HG03095 (cell line): ENCODE measurements around the gene MAT1A.
A peak's percentile ranks its signal among the peaks of the same experiment; 100 is the strongest.

ENCODE experiments used
- ATAC-seq: cut with Tn5 transposase; IDR thresholded peaks from one replicate; pipeline ENCODE4 v1.9.1; 2021; ENCODE audit warnings: moderate library complexity; ENCODE audit not compliant: unreplicated experiment

The MAT1A gene

DNA sequence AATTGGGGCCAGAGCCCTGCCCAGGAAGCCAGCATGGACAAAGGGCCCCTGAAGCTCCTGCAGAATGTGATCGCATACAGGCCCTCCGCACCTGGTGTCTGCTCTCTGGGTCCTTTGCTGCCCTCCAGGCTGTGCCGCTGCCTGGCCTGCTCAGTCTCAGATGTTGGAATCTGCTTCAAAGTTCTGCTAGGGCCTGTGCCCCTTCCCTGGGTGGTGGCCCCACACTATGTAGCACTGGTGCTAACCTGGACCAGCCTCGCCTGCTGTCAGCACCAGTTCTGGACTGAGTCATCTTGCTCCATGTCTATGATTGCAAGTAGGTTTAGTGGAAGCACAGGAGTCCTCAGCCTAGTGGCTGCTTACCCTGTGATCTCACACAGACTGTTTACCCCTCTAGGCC lies 6.3 kb downstream of the MAT1A start:
- no peak for ATAC-seq

DNA sequence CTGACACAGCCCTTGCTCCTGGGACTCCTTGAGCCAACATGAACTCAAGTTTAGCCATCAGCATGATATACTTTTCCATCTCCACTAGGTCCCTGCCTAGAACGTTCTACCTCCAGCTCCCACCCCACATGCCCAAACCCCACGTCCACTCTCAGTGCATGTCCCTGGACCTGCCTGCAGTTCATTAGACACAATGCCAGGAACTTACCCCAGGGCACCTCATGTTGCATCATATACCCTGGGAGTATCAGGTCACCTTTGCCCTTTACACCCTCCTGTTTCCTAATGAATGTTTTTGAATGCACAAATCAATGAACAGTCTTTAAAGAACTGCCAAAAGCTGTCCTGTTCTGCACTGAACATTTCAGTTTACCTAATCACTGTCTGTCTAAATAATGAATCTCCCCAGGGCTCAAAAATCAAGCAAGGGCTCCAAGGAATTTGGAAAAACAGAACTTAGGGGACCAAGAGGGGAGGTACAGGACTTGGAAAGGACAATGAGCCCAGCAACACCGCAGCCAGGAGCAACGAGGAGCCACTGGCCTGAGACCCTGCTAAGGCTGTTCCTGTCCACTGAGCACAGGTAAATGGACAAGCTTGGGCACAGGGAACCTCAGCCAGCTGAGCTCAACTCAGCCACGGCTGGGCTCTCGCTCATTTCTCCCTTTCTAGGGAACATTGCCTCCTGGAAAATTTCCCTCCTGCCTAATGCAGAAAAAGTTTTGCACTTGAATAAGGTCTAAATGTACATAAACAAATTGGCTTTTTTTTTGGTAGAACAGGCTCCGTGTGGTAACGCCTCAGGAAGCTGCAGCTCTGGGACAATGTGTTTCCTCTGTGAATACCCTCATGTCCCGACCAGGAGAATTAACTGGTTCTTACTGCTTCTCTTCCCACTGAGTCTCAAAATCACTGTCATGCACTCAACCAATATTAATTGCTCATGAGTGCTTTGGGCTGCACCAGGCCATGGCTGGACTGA lies 7.4 kb downstream of the MAT1A start:
- no peak for ATAC-seq

DNA sequence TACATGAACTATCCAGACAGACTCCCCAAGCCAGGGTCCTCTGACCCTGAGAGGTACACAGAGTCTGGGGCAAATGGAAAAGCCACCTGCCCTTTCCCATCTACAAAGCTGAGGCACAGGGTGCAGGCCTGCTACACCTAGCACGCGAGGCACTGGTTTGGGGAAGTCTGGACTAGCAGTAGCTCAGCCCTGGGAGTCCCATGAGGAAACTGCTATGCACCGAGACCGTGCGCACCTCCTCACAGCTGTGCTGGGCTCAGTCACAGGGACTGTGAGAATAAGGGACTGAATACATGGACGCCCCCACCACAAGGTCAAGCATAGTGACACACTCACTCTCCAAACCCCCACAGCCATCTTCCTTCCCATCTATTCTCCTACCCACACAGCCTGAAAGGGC lies 8.2 kb downstream of the MAT1A start:
- ATAC-seq: peak; percentile 61

DNA sequence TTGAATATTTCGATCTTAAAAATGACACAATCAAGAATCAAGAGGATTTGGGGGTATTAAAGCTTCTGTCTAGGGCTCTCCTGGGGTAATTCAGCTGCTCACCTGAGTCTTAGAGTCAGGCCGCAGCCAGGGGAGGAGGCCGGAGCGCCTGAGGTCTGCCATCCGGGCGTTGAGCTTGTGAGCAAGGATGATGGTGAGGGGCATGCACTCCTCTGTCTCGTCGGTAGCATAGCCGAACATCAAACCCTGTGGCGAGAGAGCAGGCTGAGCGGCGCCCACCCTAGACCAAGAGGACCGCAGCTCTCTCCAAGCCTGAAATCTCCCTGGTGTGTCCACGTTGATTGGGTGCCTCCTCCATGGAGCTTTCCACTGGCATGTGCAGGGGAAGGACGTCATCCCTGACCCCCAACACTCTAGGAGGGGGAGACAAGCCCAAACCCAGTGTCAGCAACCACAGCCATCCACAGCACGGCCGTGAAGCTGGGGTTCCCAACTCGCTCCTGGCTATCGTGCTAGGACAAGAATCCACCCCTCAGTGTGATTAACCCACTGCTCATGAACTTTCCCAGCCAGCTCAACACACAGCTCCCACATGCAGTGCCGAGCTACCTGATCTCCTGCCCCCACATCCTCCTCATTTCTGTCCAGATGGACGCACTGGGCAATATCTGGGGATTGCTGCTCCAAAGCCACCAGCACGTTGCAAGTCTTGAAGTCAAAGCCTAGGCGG lies 9.2 kb downstream of the MAT1A start:
- ATAC-seq: no peak

DNA sequence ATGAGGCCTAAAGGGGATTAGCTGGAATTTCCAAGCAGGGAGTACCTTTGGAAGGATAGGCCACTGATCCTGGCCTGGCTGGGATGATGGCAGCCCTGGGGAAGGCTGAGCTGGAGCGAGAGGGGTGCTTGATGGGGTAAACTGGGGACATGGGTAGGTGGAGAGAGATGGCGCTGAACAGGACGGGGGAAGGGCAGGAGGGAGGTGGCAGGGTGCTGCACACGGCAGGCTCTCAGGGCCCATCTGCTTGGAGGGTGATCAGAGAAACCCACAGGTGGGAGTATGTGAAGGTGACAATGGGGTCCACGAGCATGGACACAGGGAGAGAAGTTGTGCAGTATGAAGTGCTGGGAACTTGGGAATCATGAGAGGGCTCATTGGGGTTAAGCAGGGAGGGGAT lies 10.3 kb downstream of the MAT1A start:
- ATAC-seq: no peak

DNA sequence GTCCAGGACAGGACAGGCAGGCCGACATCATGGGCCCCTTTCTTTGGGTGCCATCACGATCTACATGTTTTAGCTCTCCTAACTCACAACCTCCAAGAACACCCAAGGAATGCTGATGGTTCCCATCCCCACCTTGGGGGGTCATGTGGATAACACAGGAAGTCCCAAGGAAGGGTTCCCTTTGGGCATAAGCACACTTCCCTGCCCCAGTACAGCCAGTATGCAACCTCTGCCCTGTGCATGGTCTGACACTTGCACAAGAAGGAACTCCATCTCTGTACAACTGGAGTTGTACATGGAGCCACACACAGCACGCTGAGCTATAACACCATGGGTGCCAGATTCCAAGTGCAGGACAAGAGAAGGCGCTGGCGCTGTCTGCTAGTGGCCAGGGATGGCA lies 11.0 kb downstream of the MAT1A start:
- ATAC-seq: no peak

DNA sequence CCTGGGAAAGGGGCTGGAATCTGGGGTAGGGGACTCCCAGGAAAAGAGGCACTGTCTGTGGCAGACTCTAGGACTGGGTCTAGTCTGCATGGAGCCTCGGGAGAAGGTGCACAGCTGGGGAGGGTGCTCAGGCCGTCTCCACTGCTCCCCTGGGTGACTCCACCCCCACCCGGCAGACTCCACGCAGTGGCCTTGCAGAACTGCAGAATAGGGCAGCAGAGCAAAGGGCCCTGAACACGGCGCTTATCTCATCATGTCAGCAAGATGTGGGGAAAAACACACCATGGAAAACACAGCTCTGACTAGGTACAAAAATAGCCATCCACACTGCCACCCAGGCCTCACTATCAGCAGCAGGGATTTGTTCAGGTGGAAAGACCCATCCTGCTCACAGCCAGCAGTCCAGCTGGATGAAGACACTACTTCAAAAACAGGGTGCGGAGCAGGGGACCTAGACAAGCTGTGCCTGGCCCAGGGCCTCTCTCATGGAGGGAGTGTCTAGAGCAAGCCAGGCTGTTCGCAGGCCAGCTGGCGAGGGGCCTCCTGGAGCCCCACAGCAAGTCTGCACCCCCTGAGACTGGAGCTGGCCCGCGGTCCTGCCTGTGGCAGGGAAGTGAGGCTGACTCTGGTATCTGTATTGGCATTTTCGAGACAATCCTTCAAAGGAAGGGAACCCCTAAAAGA lies 11.7 kb downstream of the MAT1A start:
- ATAC-seq: no peak

DNA sequence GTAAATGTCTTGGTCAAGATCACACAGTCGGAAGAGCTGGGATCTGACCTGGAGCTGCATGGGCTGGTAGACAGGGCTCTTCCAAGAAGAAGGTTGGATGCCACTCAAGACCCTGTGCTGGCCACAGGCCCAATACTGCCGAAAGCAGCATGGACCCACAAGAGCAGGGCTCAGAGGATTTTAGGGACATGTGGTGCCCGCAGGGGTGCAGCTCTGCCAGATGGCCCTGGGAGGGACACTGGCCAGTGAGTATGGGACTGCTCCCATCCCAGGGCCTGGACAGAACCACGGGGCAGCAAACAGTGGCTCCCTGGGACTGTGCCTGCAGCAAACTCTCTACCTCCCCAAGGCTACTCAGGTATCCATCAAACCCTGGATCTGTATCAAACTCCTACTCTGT lies 12.4 kb downstream of the MAT1A start:
- ATAC-seq: no peak

DNA sequence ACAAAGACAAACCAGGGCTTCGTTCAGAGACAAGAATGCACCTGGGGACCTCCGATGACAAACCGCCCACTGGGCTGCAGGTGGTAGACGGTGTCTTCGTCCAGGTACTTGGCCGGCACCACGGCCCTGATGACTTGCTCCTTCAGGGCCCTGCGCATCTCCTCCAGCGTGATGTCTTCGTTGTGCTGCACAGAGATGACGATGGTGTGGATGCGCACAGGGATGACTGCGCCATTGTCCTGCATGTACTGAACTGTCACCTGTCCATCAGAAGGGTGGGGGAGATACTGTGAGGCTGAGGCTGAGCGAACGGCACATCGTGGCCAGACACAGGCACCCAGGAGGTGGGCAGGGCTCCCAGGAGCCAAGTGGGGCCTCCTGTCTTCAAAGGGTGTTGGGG lies 13.1 kb downstream of the MAT1A start:
- ATAC-seq: no peak

DNA sequence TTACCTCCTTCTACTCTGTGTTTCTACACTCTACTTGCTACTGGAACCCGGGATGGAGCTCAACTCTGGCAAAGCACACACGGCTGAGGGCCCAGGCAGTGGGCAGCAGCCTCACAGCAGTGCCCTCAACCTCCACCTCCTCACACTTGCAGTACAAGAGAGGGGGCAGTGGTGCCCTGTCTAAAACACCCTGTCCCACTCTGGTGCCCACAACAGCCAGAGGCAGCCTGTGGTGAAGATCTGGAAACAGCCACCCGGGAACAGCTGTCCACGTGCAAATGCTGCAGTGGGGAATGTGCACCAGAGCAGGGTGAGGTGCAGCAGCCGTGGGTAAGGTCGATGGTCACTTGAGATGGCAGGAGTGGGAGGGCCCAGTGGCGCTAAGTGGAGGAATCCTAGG lies 13.7 kb downstream of the MAT1A start:
- no peak for ATAC-seq

DNA sequence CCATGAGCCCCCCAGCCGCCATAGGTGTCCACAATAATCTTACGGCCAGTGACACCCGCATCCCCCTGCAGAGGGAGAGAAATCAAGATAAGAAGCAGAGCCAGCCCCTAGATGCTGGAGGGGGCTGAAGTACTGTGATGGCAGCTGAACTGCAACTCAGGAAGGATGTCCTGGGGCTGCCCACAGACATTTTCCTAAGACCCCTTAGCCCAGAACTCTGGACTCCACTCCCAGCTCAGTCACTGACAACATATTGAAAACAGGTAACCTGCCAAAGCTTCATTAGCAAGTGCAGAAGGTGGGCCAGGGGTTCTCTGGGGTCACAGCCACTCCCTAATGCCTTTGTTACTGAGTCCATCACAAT lies 14.3 kb downstream of the MAT1A start:
- ATAC-seq: no peak

DNA sequence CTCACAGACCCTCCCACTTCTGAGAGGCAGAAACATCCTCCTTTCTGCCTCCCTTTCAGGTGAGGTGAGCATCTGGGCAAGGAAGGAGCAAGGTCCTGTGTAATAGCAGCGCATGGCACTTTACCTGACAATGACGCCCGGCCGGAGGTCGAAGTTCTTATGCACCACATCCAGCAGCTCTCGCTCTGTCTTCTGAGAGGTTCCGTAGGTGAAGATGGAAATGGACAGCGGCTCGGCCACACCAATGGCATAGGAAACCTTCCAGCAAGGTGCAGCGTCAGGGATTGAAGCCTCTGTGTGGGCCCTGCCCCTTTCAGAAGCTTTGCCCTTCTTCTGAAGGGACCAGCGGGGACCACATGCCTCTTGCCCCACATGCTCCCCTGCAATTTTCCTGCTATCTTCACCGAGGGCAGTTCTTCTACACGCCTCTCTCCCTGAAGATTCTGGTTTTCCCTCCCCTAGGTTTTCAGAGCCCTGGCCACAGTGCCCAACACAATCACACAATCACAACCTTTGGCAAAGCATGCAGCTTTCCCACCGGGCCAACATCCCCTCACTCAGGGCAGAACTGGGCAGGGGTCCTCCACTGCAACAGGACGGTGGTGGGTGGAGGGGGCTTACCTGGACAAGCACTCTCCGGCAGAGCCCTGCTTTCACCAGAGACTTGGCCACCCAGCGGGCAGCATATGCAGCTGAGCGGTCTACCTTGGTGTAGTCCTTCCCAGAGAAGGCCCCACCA lies 14.9 kb downstream of the MAT1A start:
- no peak for ATAC-seq

DNA sequence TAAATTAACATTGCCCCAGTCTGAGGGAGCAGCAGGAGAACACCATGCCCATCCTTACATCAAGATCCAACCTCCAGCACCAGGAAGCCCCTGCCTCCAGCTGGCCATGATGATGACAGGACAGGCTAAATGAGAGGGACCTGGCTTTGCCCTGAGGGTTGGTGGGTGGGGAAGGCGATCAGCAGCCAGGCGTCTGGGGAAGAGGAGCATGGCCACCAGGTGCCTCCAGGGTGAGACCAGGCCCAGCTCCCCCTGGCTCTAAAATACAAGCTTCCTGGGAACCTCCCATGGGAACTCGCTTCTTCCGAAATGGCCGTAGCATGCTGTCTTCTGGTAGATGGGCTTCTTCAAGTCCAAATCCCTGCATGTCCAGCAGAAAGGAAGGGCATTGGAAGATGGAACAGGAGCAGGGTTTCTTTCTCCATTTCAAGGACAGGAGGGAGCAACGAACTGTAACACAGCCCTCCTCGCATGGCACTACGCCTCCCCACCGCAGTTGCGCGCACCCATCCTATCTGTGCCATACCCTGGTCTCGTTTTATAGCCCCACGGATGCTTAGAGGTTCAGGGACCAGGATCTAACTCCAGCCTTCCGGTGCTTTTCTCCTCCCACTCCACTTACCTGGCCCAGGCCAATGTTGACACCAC lies 15.8 kb downstream of the MAT1A start:
- no peak for ATAC-seq

DNA sequence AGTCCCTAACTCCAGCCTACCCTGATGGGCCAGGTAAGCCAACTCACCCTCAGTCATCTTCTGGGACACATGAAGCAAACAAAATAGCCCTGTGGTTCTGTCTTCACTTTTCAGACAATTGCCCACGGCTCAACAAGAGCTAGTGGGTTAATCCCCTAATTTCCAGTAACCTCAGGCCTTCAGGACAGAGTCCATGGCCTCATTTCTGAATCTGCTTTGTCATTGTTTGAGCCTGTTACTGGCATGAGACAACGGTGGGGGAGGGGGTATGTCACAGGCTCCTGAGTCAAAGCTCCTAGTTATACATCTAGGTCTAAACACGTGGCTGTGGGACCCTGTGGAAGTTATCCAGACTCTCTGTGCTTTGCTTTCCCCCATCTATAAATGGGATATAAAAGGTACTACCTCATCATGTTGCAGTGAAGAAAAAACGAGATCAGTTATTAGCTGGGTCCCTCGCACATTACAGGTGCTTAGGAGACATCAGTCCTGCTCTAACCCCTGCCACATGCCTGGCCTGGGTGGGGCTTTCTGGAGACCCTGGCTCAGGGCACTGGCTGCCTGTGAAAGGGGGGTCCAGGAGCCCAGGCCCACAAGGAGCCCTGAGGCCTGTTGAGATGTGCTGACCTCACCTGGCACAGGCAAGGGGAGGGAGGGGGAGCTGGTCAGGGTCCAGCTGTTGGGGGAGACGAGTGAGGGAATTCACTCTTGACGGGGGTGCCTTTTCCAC lies 16.5 kb downstream of the MAT1A start:
- ATAC-seq: no peak

DNA sequence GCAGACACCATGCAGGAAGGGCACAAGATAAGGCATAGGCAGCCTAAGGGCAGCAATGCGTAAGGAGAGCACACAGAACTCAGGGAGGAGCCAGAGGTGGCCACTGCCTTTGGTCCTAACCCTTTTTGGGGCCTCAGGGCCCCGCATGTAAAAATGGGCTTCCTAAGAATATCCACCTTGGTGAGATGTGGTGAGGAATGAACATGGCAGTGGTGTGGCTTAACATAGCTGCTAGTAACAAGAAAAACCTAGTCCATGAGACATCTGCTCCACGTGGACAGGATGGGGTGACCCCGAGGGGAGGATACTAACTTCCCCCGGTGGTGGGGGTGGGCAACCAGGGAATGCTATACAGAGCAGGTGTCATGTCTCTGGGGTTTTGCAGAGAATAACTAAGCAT lies 18.0 kb downstream of the MAT1A start:
- no peak for ATAC-seq

DNA sequence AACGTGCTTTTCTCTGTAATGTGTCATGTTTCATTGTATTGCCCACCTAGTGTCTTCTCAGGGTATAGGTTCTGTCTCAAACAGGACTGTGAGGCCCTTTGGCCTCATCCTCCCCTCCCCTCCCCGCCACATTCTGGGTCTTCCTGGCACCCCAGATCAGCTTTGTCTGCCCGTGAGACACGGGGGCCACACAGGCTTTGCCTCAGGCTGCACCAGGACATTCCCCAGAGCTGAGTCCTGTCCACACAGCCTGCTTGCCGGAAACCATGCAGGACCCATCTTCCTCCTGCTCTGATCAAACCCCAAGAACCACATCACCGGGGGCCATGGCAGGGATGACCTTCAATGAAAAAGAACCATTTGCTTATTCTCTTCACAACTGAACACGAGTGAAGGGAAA lies 18.6 kb downstream of the MAT1A start:
- no peak for ATAC-seq

DNA sequence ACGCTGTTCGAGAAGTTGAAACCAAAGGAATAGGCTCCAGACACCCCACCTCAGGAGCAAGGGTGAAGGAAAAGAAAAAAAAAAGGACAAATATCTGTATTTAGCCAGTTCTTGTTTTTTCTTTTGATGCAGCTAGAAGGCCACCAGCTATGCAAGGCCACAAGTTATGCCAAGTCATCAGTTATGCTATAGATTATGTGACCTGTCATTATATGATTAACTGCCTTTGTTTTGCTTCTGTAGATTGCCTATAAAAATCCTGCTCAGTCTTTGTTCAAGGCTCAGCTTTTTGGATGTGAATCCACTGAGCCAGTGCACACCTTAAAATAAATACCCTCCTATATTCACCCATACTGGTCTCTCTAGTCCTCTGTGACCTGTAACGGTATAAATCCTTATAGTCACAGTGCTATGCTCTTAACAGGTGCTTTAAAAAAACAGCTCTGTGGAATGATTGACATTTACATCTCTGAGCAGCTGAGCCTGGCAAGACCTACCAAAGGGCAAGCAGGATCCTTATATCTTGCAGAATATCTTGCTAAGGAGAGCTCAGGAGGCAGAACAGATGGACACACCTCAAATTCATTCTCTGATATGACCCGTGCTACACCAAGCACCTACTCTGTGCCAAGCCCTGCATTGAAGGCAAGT lies 20.4 kb downstream of the MAT1A start:
- ATAC-seq: no peak

DNA sequence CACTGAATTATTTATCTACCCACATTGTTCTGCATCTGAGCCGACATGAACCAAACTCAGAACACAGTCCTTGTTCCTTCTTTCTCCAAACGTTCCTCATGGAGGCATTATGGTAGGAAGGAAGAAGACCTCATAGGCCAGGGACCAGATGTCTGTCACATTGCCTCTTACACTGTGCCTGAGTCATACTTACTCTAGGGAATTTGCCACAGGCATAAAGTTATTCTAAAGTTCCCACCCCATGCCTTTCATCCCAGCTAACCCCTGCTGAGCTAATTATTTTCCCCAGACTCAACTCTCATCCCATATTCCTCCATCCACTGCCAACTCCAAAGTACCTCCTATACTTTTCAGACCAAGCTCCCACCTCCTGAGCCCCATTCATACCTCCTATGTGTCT lies 21.2 kb downstream of the MAT1A start:
- no peak for ATAC-seq

DNA sequence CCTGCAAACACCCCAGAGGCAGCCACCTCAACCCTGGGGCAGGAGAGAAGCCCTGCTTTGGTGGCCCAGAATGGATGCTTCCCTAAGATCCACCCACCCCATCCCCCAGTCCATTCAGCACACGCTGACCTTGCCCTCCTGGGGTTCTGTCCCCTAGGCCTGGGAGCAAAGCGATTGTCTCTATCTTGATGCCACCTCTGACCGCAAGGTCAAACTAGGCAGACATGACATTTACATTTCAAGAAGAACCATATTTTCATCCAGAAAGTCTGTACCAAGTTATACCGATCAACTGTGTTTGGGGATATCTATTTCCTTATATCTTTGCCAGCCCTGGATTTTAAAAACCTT lies 23.0 kb downstream of the MAT1A start:
- ATAC-seq: no peak
